Motor neuron (in vitro differentiated cells): ENCODE data around the gene MTMR3. TPM values are rescaled to one million over a fixed set of nuclear protein-coding genes. Genes with fewer than 3 reads are reported as not detected.
"Not testable (repeated sequence)": the region's sequence is repeated elsewhere in the genome, so short reads cannot be mapped to it uniquely, and the experiment has no call there.

Experiments
- ATAC-seq, 8 experiments: fragments of 200-7000 bp; cut with Tn5 transposase; replicated peaks in 6 of 8; 2 replicates each; pipeline ENCODE4 v1.8.0; 2021; ENCODE audit warnings: mild to moderate bottlenecking in 8 of 8, moderate library complexity in 8 of 8
- H3K27ac ChIP-seq, 2 donors: fragments of 250-450 bp; sonication (Bioruptor Pico); 2 replicates each; pipeline ENCODE4 v1.9.0; 2021; ENCODE audit warnings: antibody characterized with exemption in 2 of 2, mild to moderate bottlenecking in 2 of 2, moderate library complexity in 1 of 2
- H3K4me1 ChIP-seq, 2 donors: fragments of 250-450 bp; sonication (Bioruptor Pico); replicated peaks in 1 of 2; 2 replicates each; pipeline ENCODE4 v1.6.1; 2021; ENCODE audit warnings: antibody characterized with exemption in 2 of 2, mild to moderate bottlenecking in 2 of 2, moderate library complexity in 1 of 2
- H3K4me3 ChIP-seq, 5 donors: fragments of 250-450 bp; sonication (Bioruptor Pico); 2 replicates each; pipeline ENCODE4 v1.9.0; 2021; ENCODE audit warnings: antibody characterized with exemption in 5 of 5, mild to moderate bottlenecking in 5 of 5, moderate library complexity in 4 of 5
- WGBS, 10 experiments: fragments of 450-650 bp; shearing (Covaris generic); methylation state at CpG; one replicate each; pipeline ENCODE4 v1.0.0; 2022; 5-methylcytosine and 5-hydroxymethylcytosine counted together
- in situ Hi-C, 9 experiments: fragments of 400-800 bp; cut with MboI; loops; one replicate each; pipeline ENCODE4 v1.15.0; 2021; ENCODE audit warnings: low sequenced_read_pairs in 9 of 9, low pct_unique_long_range_greater_than_20kb in 2 of 9; ENCODE audit not compliant: unreplicated experiment in 9 of 9
- total RNA-seq, 8 experiments: library from RNA; unstranded; fragments of 300-600 nt; gene quantifications; 2 replicates each; pipeline versions ENCODE4 v1.2.3 to v1.2.4, GENCODE V29; 2022

Gene MTMR3
- total RNA-seq, 8 experiments from 2014 or later, result 16.9 to 50.3 (median 21.6) TPM

DNA sequence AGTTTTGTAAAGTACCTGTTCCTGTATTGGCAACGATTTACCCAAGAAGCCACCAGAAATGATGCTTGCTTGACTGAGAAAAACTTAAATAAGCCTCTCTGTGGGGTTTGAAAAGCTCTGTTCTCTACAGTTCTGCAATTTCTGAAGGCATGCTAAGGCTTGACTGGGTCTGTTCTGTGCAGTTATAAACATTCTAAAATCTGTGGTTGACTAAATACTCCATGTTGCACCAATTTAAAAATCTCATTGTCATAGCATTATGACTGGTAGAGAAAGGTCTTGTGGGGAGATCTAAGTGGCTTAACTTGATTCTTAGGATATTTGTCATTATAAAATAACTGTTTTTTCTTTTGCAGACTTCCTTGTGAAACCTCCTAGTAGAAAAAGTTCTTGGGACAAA, 73.7 kb downstream of the MTMR3 start:
- 67 to 100% (median 100%) methylated on average over 1 of the region's 1 CpG; no CpG with 5 or more reads in 5 of the 10 experiments for WGBS, 10 experiments
- H3K4me1 ChIP-seq, result peaks cover 4 to 6% of the 10 kb centered on the region in 2 donors
- in situ Hi-C loops, result no loop called here
- ATAC-seq, result no peak
- no peak overlapping the region for H3K4me3 ChIP-seq
- no peak overlapping the region for H3K27ac ChIP-seq

DNA sequence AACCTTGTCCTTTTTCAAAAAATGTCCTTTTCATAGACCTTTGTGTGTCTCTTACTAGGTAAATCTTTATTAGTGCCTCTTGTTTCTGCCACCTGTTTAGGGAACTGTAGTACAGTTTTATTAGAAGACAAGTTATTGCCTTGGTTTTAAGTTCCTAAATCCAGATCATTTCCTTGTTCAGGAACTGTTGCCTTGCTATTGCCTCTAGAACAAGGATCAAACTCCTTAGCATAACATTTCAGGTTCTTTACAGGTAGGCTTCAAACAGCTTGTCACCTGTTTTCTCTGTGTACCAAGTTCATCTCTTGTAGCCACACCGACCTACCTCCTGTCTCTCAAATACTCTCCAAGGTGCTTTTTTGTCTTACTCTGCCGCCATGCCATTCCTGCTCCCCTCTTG, 75.2 kb downstream of the MTMR3 start:
- 75 to 100% (median 94%) methylated on average over 1 to 2 of the region's 2 CpGs; no CpG with 5 or more reads in 2 of the 10 experiments for WGBS, 10 experiments
- Histone ChIP-seq H3K4me3 (no peak overlapping the region), H3K27ac (no peak overlapping the region), H3K4me1 (no peaks in the 10 kb centered on the region)
- no peak for ATAC-seq
- in situ Hi-C loops, result no loop called here

DNA sequence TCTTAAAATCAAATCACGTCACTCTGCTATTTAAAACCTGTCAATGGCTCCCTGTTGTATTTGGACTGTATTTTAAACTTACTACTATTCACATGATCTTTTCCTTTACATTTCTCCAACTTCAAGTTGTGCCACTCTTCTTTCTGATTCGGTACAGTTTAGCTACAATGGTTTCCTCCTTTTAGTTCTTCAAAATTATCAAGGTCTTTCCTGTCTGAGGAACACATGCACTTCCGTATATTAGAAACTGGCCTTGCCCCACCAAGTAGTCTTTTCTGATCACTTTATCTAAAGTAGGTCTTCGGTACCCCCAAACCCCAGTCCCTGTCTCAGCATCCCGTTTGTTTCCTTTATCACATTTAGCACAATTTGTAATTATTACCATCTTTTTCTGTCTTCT, 81.8 kb downstream of the MTMR3 start:
- no peak for ATAC-seq
- Histone ChIP-seq H3K27ac (no peak overlapping the region), H3K4me3 (no peak overlapping the region), H3K4me1 (no peaks in the 10 kb centered on the region)
- in situ Hi-C loops, result no loop called here
- WGBS, 10 experiments, result 67 to 100% (median 87%) methylated on average over 2 to 5 of the region's 5 CpGs

DNA sequence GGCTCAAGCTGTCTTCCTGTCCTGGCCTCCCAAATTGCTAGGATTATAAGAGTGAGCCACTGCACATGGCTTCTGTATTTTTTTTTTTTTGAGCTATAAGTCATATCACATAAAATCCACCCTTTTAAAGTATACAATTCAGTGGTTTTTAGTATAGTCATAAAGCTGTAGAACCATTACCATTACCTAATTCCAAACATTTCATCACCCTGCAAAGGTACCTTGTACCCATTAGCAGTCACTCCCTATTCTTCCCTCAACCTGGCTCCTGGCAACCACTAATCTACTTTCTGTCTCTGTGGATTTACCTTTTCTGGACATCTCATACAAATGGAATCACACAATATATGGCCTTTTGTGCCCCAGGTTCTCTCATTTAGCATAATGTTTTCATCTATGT, 84.5 kb downstream of the MTMR3 start:
- H3K27ac ChIP-seq, result no peak overlapping the region
- in situ Hi-C loops, result no loop called here

DNA sequence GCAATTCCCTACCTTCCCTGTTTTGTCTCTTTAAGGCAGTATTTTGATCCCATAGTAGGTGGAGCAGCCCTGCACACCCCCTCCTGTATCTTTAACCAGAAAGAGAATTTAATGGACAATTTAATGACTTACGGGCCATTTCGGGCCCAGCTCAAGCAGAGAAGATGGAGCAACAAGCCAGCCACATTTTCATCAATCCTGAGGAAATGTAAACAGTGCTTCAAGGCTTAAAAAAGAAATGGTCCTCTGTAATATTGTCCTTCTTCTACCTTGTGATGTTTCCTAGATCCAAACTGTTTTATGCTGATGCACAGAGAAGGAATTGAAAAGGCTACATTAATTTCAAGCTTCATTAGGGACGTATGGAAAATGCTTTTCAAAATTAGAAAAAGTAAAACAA, 88.6 kb downstream of the MTMR3 start:
- Histone ChIP-seq H3K27ac (no peak overlapping the region), H3K4me3 (no peak overlapping the region), H3K4me1 (no peaks in the 10 kb centered on the region)
- WGBS, 10 experiments, result 60 to 92% (median 85%) methylated on average over 2 to 3 of the region's 3 CpGs; no CpG with 5 or more reads in 3 of the 10 experiments
- in situ Hi-C loops, result no loop called here
- peak in 1 of 8 experiments; percentile 21 for ATAC-seq

More for the DNA sequence above, 84.5 kb downstream of the MTMR3 start:
- H3K4me3 ChIP-seq, result no peak overlapping the region
- ATAC-seq, result no peak
- H3K4me1 ChIP-seq, result no peaks in the 10 kb centered on the region

DNA sequence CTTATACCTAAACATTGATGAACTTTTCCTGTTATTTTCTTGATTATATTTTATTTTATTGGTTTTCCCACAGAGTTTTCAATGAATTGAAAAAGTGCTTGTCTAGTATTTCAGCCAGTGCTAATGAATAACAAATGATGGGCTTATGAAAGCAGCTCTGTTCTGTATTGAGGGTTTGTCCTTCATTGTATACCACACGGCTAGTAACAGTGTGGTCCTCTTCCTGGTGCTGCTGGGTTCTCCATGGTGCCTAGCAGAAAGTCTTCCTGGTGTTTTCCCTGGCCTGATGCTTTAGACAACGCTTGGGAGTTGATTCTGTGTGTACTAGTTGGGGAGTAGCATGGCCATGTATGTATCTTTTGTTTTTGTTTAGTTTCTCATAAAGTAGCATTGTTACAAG, 89.1 kb downstream of the MTMR3 start:
- H3K4me1 ChIP-seq, result no peaks in the 10 kb centered on the region
- 25 to 100% (median 68%) methylated on average over 1 to 2 of the region's 2 CpGs; no CpG with 5 or more reads in 4 of the 10 experiments for WGBS, 10 experiments
- in situ Hi-C loops, result no loop called here
- no peak overlapping the region for H3K4me3 ChIP-seq
- no peak for ATAC-seq
- H3K27ac ChIP-seq, result no peak overlapping the region

DNA sequence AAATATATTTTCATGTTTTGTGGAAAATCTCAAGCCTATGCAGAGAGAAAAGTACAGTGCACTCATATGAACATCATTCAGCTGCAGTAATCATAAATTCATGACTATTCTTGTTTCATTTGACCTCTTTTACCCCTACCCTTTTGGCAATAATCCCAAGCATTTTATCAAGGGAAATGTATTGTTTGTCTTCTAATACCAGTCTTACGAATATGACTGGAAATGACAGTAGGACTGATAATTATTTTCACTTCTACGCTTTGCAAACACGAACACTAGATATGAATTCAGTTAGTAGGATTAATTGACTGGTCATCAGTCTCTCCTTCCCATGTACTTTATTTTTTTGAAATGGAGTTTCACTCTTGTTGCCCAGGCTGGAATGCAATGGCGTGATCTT, 90.3 kb downstream of the MTMR3 start:
- no peak for ATAC-seq
- Histone ChIP-seq H3K27ac (no peak overlapping the region), H3K4me3 (no peak overlapping the region), H3K4me1 (no peaks in the 10 kb centered on the region)
- WGBS, 10 experiments, result 81 to 100% (median 98%) methylated on average over 1 to 4 of the region's 4 CpGs; no CpG with 5 or more reads in 2 of the 10 experiments
- in situ Hi-C loops, result no loop called here

DNA sequence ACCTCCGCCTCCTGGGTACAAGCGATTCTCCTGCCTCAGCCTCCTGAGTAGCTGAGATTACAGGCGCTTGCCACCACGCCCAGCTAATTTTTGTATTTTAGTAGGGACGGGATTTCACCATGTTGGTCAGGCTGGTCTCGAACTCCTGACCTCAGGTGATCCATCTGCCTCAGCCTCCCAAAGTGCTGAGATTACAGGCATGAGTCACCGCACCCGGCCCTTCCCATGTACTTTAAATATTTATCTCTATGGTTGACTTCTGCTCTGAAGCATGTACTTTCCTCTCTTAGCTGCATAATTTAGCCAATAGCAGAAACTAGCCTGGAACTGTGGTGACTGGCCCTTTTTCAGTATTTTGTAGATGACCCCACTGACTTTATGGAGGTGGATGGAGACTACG, 90.7 kb downstream of the MTMR3 start:
- in situ Hi-C loops, H3K27ac ChIP-seq, H3K4me3 ChIP-seq, H3K4me1 ChIP-seq: not testable (repeated sequence)
- peak in 2 of 8 experiments; percentile 90 for ATAC-seq
- WGBS, 10 experiments, result 60 to 100% (median 89%) methylated on average over 1 to 9 of the region's 9 CpGs; no CpG with 5 or more reads in 2 of the 10 experiments

DNA sequence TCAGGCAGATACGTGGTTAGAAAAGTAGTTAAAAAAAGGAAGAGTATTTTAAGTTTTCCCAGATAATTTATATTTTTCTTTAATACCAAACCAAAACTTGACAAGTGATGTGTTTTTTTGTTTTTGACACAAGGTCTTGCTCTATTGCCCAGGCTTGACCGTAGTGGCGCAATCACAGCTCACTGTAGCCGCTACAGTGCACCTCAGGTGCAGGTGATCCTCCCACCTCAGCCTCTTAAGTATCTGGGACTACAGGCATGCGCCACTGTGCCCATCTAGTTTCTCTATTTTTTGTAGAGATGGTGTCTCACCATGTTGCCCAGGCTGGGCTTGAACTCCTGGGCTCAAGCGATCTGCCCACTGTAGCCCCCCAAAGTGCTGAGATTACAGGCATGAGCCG, 92.5 kb downstream of the MTMR3 start:
- 89 to 100% (median 100%) methylated on average over 1 to 7 of the region's 7 CpGs; no CpG with 5 or more reads in 1 of the 10 experiments for whole genome bisulfite sequencing, 10 experiments
- peaks cover 0 to 10% of the 10 kb centered on the region in 2 donors for H3K4me1 ChIP-seq
- H3K27ac ChIP-seq, result no peak overlapping the region
- in situ Hi-C loops, result loop anchor here in 1 of 9 experiments (25.0 kb wide), 1 partner anchor 163 kb away; no protein-coding TSS in a partner anchor
- no peak overlapping the region for H3K4me3 ChIP-seq
- no peak for ATAC-seq

DNA sequence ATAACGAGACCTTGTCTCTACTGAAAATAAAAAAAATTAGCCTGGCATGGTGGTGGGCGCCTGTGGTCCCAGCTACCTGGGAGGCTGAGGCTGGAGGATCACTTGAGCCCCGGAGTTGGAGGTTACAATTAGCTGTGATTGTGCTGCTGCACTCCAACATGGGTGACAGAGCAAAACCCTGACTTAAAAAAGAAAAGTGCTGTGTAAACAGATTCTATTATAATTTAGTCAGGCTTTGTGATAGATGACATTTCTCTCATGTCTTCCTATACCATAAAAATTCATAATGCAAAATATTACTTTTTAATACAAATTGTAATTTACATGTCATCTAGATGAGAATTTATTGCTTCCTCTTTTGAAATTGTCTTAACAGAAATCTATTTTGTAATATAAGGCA, 94.1 kb downstream of the MTMR3 start:
- Histone ChIP-seq H3K4me3 (no peak overlapping the region), H3K4me1 (peaks cover 0 to 17% of the 10 kb centered on the region in 2 donors), H3K27ac (no peak overlapping the region)
- in situ Hi-C loops, result loop anchor here in 1 of 9 experiments (25.0 kb wide), 1 partner anchor 165 kb away; no protein-coding TSS in a partner anchor
- WGBS, 10 experiments, result 89 to 100% (median 100%) methylated on average over 1 to 3 of the region's 3 CpGs; no CpG with 5 or more reads in 3 of the 10 experiments
- no peak for ATAC-seq

DNA sequence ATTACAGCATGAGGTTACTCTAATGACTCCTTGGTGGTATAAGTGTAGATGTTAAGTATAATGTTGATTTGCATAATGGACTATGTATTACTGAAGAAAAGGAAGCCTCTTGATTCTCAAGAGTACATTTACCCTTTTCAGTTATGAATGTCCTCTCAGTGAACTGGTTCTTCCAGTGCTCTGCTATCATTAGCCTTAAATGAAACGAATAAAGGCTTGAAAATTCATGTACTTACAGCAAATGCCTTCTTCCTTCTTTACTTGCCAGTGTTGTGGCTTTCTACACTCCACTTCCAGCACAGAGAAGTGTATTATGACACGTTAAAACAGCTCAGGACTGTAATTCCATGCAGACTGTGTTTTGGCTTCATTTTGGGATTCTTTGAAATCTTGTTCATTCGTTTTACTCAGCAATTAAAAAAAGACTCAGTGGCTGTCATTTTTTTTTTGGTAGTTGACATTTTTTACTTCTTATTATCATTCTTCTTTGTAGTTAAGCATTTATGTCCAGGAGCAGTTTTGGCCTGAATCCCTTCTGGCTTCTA, 96.9 kb downstream of the MTMR3 start:
- in situ Hi-C loops, result loop anchor here in 1 of 9 experiments (25.0 kb wide), 1 partner anchor 168 kb away; no protein-coding TSS in a partner anchor
- WGBS, 10 experiments, result 20 to 100% (median 77%) methylated on average over 1 to 3 of the region's 3 CpGs
- no peak overlapping the region for H3K4me3 ChIP-seq
- H3K27ac ChIP-seq, result peak overlapping the region in 1 of 2 donors; percentile 34
- ATAC-seq, result peak in 6 of 8 experiments; percentile 16 to 88 (median 66)
- H3K4me1 ChIP-seq, result peaks cover 0 to 17% of the 10 kb centered on the region in 2 donors

DNA sequence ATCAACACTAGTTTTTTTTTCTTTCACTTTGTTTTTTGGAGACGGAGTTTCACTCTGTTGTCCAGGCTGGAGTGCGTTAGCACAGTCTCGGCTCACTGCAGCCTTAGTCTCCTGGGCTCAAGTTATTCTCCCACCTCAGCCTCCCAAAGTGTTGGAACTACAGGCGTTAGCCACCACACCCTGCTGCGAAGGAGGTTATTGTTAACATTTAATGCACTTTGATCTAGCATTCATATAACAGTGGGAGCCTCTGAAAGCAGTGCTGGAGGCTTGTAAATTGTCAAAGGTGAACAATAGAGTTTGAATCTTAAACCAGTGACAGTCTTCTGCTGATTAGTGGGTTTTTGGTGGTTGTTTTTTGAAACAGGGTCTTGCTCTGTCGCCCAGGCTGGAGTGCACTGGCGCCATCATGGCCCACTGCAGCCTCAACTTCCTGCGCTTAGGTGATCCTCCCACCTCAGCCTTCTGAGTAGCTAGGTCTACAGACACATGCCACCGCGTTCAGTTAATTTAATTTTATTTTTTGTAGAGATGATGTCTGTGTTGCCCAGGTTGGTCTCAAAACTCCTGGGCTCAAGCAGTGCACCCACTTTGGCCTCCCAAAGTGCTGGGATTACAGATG, 100.4 kb downstream of the MTMR3 start:
- WGBS, 10 experiments, result 65 to 100% (median 97%) methylated on average over 2 to 10 of the region's 10 CpGs; no CpG with 5 or more reads in 2 of the 10 experiments
- peaks cover 0 to 17% of the 10 kb centered on the region in 2 donors for H3K4me1 ChIP-seq
- in situ Hi-C loops, result loop anchor here in 1 of 9 experiments (25.0 kb wide), 1 partner anchor 171 kb away; no protein-coding TSS in a partner anchor
- H3K27ac ChIP-seq, result no peak overlapping the region
- no peak overlapping the region for H3K4me3 ChIP-seq
- ATAC-seq, result no peak

DNA sequence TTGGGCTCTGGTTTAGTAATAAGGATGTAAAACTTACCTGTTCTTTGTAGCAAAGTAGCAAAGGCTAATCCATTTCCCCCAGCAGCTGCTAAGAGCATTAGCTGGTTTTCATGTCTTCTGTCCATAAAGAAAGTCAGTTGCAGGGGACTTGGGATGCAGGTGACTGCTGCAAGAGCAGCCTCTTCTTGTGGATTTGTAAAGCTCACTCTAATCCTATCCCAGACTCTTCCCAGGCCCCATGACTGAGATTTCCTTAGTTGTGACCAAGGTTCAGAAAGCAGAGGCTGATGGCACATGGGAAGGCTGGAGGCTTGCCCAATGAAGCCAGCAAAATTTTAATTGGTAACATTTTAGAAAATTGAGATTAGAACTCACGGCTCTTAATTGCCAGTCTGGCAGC, 102.9 kb downstream of the MTMR3 start:
- peaks cover 0 to 3% of the 10 kb centered on the region in 2 donors for H3K4me1 ChIP-seq
- ATAC-seq, result no peak
- in situ Hi-C loops, result loop anchor here in 1 of 9 experiments (25.0 kb wide), 1 partner anchor 174 kb away; no protein-coding TSS in a partner anchor
- no peak overlapping the region for H3K4me3 ChIP-seq
- H3K27ac ChIP-seq, result no peak overlapping the region
- WGBS, 10 experiments, result 67 to 100% (median 100%) methylated on average over 1 of the region's 1 CpG; no CpG with 5 or more reads in 4 of the 10 experiments
